Glutamatergic neuron (in vitro differentiated cells): Measurements from ENCODE around the gene MR1. TPM values are rescaled to one million over a fixed set of nuclear protein-coding genes. Genes with fewer than 3 reads are reported as not detected.

ENCODE experiments used
- DNase-seq: peaks from one replicate; pipeline ENCODE4 v3.0.0; 2022
- H3K27ac Mint-ChIP-seq: one replicate; pipeline ENCODE4 v1.8.0; 2020; ENCODE audit warnings: mild to moderate bottlenecking, mixed read lengths, inconsistent platforms; ENCODE audit not compliant: unreplicated experiment
- H3K27me3 Mint-ChIP-seq: one replicate; pipeline ENCODE4 v1.8.0; 2020; ENCODE audit warnings: mild to moderate bottlenecking, moderate library complexity, mixed read lengths, inconsistent platforms; ENCODE audit not compliant: unreplicated experiment
- H3K36me3 Mint-ChIP-seq: one replicate; pipeline ENCODE4 v1.8.0; 2020; ENCODE audit warnings: mild to moderate bottlenecking, mixed read lengths, inconsistent platforms; ENCODE audit not compliant: unreplicated experiment
- H3K4me1 Mint-ChIP-seq: one replicate; pipeline ENCODE4 v1.8.0; 2020; ENCODE audit warnings: mild to moderate bottlenecking, low read depth, mixed read lengths, inconsistent platforms; ENCODE audit not compliant: unreplicated experiment
- H3K4me3 Mint-ChIP-seq: one replicate; pipeline ENCODE4 v1.8.0; 2020; ENCODE audit warnings: mild to moderate bottlenecking, mixed read lengths, inconsistent platforms; ENCODE audit not compliant: unreplicated experiment
- H3K9me3 Mint-ChIP-seq: one replicate; pipeline ENCODE4 v1.8.0; 2020; ENCODE audit warnings: mild to moderate bottlenecking, moderate library complexity, mixed read lengths, inconsistent platforms; ENCODE audit not compliant: unreplicated experiment
- CTCF ChIP-seq: fragments of 200-600 bp; sonication (generic); IDR thresholded peaks from one replicate; pipeline ENCODE4 v1.5.0; 2021; ENCODE audit not compliant: partially characterized antibody, unreplicated experiment
- total RNA-seq: library from RNA; stranded (reverse); fragmentation: NEBNext Ultra II Directional; extraction: Animal tissue kit (Norgen Biotek cat#: 25700); gene quantifications from one replicate; pipeline ENCODE4 v1.2.1, GENCODE V29; 2021; ENCODE audit not compliant: unreplicated experiment

MR1 gene
- total RNA-seq, 1 donor from 2014 or later: not detected

DNA sequence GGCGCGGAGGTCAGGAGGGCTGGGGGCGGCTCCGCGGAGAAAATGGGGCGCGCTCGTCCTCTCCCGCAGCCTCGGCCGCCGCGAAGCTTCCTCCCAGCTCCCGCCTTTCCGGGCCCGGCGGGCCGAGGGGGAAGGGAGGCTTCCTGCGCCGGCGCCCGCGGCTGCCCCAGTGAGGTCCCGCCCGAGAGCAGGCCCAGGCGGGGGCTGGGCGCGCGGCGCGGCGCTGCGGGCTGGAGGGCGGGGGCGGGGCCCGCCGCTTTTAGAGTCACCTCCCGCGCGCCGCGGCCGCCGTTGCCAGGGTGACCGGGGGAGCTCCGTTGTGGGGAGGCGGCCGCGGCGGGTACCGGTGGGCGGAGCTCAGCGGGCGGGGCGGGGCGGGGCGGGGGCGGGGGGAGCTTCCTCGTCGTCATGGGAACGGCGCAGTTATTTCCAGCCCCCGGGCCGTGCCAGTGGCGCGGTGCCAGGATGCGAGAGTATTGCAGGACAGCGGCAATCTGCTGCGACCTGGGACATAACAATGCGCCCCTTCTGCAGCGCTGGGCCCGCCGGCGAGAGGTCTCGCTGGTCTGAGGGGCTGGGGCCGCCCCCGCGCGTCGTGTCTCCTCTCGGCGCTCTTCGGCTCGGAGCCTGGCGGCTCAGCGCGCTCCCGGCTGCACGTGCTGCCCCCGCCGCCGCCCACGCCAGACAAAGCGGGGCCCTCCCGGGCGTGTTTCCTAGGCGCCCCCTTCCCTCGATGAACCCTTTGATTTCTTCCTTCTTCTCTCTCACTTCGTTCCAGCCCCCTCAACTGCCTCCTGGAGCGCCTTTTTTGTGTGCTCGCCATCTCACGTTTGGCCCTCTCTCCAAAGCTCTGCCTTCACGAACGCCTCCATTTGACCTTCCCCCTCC is 71.6 kb downstream of the MR1 start:
- TF ChIP-seq CTCF: no peak
- peak overlapping the region; percentile 95 for H3K4me3 Mint-ChIP-seq
- peak; percentile 92 for DNase-seq
- peaks cover 11% of the 10 kb centered on the region for H3K9me3 Mint-ChIP-seq
- H3K27me3 Mint-ChIP-seq: peaks cover 20% of the 10 kb centered on the region
- peak overlapping the region; percentile 85 for H3K27ac Mint-ChIP-seq
- H3K4me1 Mint-ChIP-seq: peaks cover 28% of the 10 kb centered on the region
- H3K36me3 Mint-ChIP-seq: peaks cover 10% of the 10 kb centered on the region

DNA sequence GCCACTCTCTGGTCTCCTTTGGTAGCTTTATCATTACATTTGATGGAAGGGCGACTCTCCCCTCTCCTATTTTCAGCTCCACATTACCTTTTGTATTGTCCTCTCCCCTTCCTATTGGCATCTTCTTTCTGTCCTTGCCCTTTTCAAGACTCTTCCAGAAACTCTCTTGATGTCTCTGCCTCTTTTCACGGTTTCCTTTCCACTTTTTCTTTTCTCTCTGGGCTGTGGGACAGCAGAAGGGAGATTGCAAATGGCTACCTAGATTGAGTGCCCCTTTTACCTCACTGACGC is 72.2 kb downstream of the MR1 start:
- H3K4me3 Mint-ChIP-seq: peak overlapping the region; percentile 95
- no peak for TF ChIP-seq CTCF
- H3K27me3 Mint-ChIP-seq: peaks cover 18% of the 10 kb centered on the region
- DNase-seq: no peak
- peaks cover 6% of the 10 kb centered on the region for H3K36me3 Mint-ChIP-seq
- peaks cover 28% of the 10 kb centered on the region for H3K4me1 Mint-ChIP-seq
- H3K9me3 Mint-ChIP-seq: peaks cover 11% of the 10 kb centered on the region
- peak overlapping the region; percentile 85 for H3K27ac Mint-ChIP-seq

- Mint-ChIP-seq H3K27me3 (peaks cover 18% of the 10 kb centered on the region), H3K4me3 (peak overlapping the region; percentile 95), H3K4me1 (peaks cover 28% of the 10 kb centered on the region), H3K27ac (no peak overlapping the region), H3K9me3 (peaks cover 11% of the 10 kb centered on the region), H3K36me3 (peaks cover 5% of the 10 kb centered on the region)
- no peak for TF ChIP-seq CTCF
- no peak for DNase-seq
Measured at GRCh38 chr1:181106479-181106878, 72.7 kb downstream of the MR1 start.

- Mint-ChIP-seq H3K4me1 (peaks cover 38% of the 10 kb centered on the region), H3K27me3 (peaks cover 18% of the 10 kb centered on the region), H3K36me3 (peaks cover 5% of the 10 kb centered on the region), H3K4me3 (no peak overlapping the region), H3K9me3 (peaks cover 10% of the 10 kb centered on the region), H3K27ac (no peak overlapping the region)
- no peak for TF ChIP-seq CTCF
- DNase-seq: no peak
Measured at GRCh38 chr1:181107711-181108110, 73.9 kb downstream of the MR1 start.

DNA sequence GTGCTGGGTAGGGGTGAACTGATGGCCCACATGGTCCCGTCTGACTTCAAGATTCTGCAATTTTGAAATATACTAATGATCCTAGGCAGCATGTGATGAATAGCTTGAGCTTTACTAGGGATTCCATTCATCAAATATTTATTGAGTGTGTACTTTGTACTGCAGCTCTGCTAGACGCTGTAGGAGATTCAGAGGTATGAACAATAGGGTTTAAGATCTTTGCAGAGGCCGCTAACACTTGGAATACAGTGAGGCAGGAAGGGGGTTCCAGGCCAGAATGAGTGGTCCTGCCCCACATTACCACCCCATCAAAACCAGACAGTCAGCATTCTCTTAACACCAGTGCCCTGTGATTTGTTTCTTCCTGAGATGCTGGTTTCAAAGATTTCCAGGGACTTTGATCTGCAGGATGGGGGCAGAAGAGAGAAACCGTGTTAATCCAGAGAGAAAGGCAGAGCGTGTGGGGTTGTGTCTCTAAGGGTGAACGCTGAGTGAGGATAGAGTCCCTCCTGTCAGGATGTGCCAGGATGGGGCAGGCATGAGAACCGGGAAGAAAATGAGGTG is 74.6 kb downstream of the MR1 start:
- H3K4me3 Mint-ChIP-seq: no peak overlapping the region
- no peak for DNase-seq
- peaks cover 11% of the 10 kb centered on the region for H3K9me3 Mint-ChIP-seq
- no peak for TF ChIP-seq CTCF
- peaks cover 5% of the 10 kb centered on the region for H3K36me3 Mint-ChIP-seq
- peaks cover 14% of the 10 kb centered on the region for H3K27me3 Mint-ChIP-seq
- peaks cover 37% of the 10 kb centered on the region for H3K4me1 Mint-ChIP-seq
- H3K27ac Mint-ChIP-seq: no peak overlapping the region
